Osteoblast (primary cell): ENCODE results near the gene MTMR1. TPM values are rescaled to one million over a fixed set of nuclear protein-coding genes. Genes with fewer than 3 reads are reported as not detected.

Experiments used
- DNase-seq: peaks from one replicate; pipeline ENCODE4 v3.0.0; 2011; ENCODE audit warnings: low spot score, mixed read lengths; ENCODE audit not compliant: insufficient read length; ENCODE audit errors: missing footprints
- H2AFZ ChIP-seq: 2 replicates; pipeline ENCODE4 v1.6.0; 2011; ENCODE audit warnings: mild to moderate bottlenecking, low read length
- H3K27ac ChIP-seq: 2 replicates; pipeline ENCODE4 v1.5.1; 2011; ENCODE audit warnings: mild to moderate bottlenecking, low read depth, low read length, moderate library complexity
- H3K27me3 ChIP-seq: 2 replicates; pipeline ENCODE4 v1.6.0; 2012; ENCODE audit warnings: mild to moderate bottlenecking, control low read depth, inconsistent platforms, low read length, moderate library complexity; ENCODE audit not compliant: insufficient read depth
- H3K36me3 ChIP-seq: 2 replicates; pipeline ENCODE4 v1.5.1; 2011; ENCODE audit warnings: mild to moderate bottlenecking, low read length, control low read depth, moderate library complexity; ENCODE audit not compliant: insufficient read depth
- H3K4me1 ChIP-seq: 2 replicates; pipeline ENCODE4 v1.5.1; 2011; ENCODE audit warnings: mild to moderate bottlenecking, low read length, control low read depth, moderate library complexity; ENCODE audit not compliant: insufficient read depth
- H3K4me2 ChIP-seq: 2 replicates; pipeline ENCODE4 v1.6.0; 2011; ENCODE audit warnings: mild to moderate bottlenecking, low read length; ENCODE audit not compliant: insufficient read depth
- H3K4me3 ChIP-seq: fragments of 200-600 bp; sonication (generic); 3 replicates; pipeline ENCODE4 v1.5.1; 2012; ENCODE audit warnings: mild to moderate bottlenecking, low read length, inconsistent platforms; ENCODE audit not compliant: insufficient read depth
- H3K79me2 ChIP-seq: 2 replicates; pipeline ENCODE4 v1.6.0; 2012; ENCODE audit warnings: mild to moderate bottlenecking, low read length, control low read depth, inconsistent platforms; ENCODE audit not compliant: insufficient read depth
- H3K9me3 ChIP-seq: 2 replicates; pipeline ENCODE4 v1.5.1; 2011; ENCODE audit warnings: low read depth, low read length, control low read depth
- H4K20me1 ChIP-seq: 2 replicates; pipeline ENCODE4 v1.6.0; 2012; ENCODE audit warnings: mild to moderate bottlenecking, low read length, control low read depth; ENCODE audit not compliant: insufficient read depth
- total RNA-seq: library from RNA; depleted of rRNA; stranded (reverse); fragments of >200 nt; gene quantifications from 2 replicates; pipeline ENCODE4 v1.2.3, GENCODE V29; 2012
- TF ChIP-seq, protein P1 (sequence below): IDR thresholded peaks from 2 replicates; pipeline ENCODE4 v1.5.1; 2011; ENCODE audit warnings: mild to moderate bottlenecking, low read depth, low read length, moderate library complexity; ENCODE audit errors: extremely low read depth

Gene MTMR1
- total RNA-seq, 1 donor, result 17.0 TPM

DNA sequence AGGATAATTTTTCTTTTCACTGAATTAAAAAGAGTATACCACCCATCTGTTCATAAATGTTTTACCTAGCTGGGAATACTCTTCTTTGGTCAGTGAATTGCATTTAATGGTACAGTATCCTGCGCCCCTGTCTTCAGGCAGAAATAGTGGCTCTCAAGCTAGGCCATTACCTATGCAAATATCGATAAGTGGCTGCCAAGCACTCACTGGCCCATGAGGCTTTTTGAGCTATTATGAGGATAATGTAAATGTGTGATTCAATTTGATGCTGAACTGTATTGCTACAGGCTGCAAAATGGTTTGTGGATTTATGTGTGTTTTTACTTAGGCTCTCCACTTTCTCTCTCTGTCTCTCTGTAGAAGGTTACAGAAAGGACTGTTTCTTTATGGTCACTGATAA, 30.1 kb upstream of the MTMR1 start:
- H3K4me2 ChIP-seq, result no peak overlapping the region

GRCh38 chrX:150664290-150664689, 28.9 kb upstream of the MTMR1 start:
- Histone ChIP-seq H3K27me3 (no peaks in the 10 kb centered on the region), H3K4me1 (no peaks in the 10 kb centered on the region), H2AFZ (no peak overlapping the region), H4K20me1 (no peaks in the 10 kb centered on the region), H3K4me2 (no peak overlapping the region), H3K4me3 (no peak overlapping the region), H3K9me3 (no peaks in the 10 kb centered on the region), H3K36me3 (peaks cover 2% of the 10 kb centered on the region), H3K27ac (no peak overlapping the region), H3K79me2 (no peaks in the 10 kb centered on the region)
- TF ChIP-seq, protein P1, sequence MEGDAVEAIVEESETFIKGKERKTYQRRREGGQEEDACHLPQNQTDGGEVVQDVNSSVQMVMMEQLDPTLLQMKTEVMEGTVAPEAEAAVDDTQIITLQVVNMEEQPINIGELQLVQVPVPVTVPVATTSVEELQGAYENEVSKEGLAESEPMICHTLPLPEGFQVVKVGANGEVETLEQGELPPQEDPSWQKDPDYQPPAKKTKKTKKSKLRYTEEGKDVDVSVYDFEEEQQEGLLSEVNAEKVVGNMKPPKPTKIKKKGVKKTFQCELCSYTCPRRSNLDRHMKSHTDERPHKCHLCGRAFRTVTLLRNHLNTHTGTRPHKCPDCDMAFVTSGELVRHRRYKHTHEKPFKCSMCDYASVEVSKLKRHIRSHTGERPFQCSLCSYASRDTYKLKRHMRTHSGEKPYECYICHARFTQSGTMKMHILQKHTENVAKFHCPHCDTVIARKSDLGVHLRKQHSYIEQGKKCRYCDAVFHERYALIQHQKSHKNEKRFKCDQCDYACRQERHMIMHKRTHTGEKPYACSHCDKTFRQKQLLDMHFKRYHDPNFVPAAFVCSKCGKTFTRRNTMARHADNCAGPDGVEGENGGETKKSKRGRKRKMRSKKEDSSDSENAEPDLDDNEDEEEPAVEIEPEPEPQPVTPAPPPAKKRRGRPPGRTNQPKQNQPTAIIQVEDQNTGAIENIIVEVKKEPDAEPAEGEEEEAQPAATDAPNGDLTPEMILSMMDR, result no peak
- no peak for DNase-seq

More for the DNA sequence above, 30.1 kb upstream of the MTMR1 start:
- H3K27me3 ChIP-seq, result no peaks in the 10 kb centered on the region
- TF ChIP-seq, protein P1, result no peak
- no peaks in the 10 kb centered on the region for H3K79me2 ChIP-seq
- H3K36me3 ChIP-seq, result peaks cover 2% of the 10 kb centered on the region
- no peak overlapping the region for H2AFZ ChIP-seq
- H4K20me1 ChIP-seq, result no peaks in the 10 kb centered on the region
- no peak for DNase-seq
- no peak overlapping the region for H3K4me3 ChIP-seq
- H3K4me1 ChIP-seq, result no peaks in the 10 kb centered on the region
- H3K9me3 ChIP-seq, result no peaks in the 10 kb centered on the region
- no peak overlapping the region for H3K27ac ChIP-seq

- H2AFZ ChIP-seq, result no peak overlapping the region
- H4K20me1 ChIP-seq, result no peaks in the 10 kb centered on the region
- no peaks in the 10 kb centered on the region for H3K79me2 ChIP-seq
- H3K9me3 ChIP-seq, result no peaks in the 10 kb centered on the region
- no peaks in the 10 kb centered on the region for H3K4me1 ChIP-seq
- no peak overlapping the region for H3K4me3 ChIP-seq
- no peak overlapping the region for H3K4me2 ChIP-seq
- TF ChIP-seq, protein P1, result no peak
- H3K27me3 ChIP-seq, result no peaks in the 10 kb centered on the region
- no peak overlapping the region for H3K27ac ChIP-seq
- no peaks in the 10 kb centered on the region for H3K36me3 ChIP-seq
- DNase-seq, result no peak
Measured at GRCh38 chrX:150676221-150676620, 17.0 kb upstream of the MTMR1 start.

- no peak overlapping the region for H3K27ac ChIP-seq
- H3K4me3 ChIP-seq, result no peak overlapping the region
- H3K9me3 ChIP-seq, result no peaks in the 10 kb centered on the region
- H4K20me1 ChIP-seq, result no peaks in the 10 kb centered on the region
- H3K79me2 ChIP-seq, result no peaks in the 10 kb centered on the region
- no peak overlapping the region for H2AFZ ChIP-seq
- no peaks in the 10 kb centered on the region for H3K27me3 ChIP-seq
- no peak for DNase-seq
- H3K36me3 ChIP-seq, result no peaks in the 10 kb centered on the region
- no peak overlapping the region for H3K4me2 ChIP-seq
- H3K4me1 ChIP-seq, result no peaks in the 10 kb centered on the region
- TF ChIP-seq, protein P1, result peak; percentile 39
Measured at GRCh38 chrX:150680974-150681373, 12.2 kb upstream of the MTMR1 start.
